T-cell (primary cell): ENCODE results near the gene PCDHGA2. TPM values are rescaled to one million over a fixed set of nuclear protein-coding genes. Genes with fewer than 3 reads are reported as not detected.
"Not testable (repeated sequence)": the region's sequence is repeated elsewhere in the genome, so short reads cannot be mapped to it uniquely, and the experiment has no call there.

ENCODE experiments used
- ATAC-seq, 4 experiments: fragments of 200-7000 bp in 3 of 4; fragments of 150-1000 bp in 1 of 4; cut with Tn5 transposase; replicated peaks in 1 of 4; 1 replicate in 3 of 4; 2 replicates in 1 of 4; pipeline ENCODE4 v1.10.0; 2021; ENCODE audit warnings: moderate library complexity in 3 of 4, mild to moderate bottlenecking in 2 of 4, moderate number of reproducible peaks in 1 of 4
- CTCF ChIA-PET, 2 donors: fragments of 300-600 bp; sonication (Branson Sonifier 250); formaldehyde crosslinking; loops; one replicate each; lab custom pipeline; 2022; ENCODE audit warnings: antibody characterized with exemption in 2 of 2; lab: Charles Lee
- POLR2A ChIA-PET, 2 donors: fragments of 300-600 bp; sonication (Branson Sonifier 250); formaldehyde crosslinking; loops; one replicate each; lab custom pipeline; 2022; ENCODE audit warnings: antibody characterized with exemption in 2 of 2; lab: Charles Lee
- DNase-seq, 35 experiments: peaks; one replicate each; pipeline versions ENCODE4 v3.0.0 to v3.0.0-alpha.2; 2013 to 2023
- H3K27ac ChIP-seq: one replicate; pipeline ENCODE4 v1.5.1; 2013; ENCODE audit warnings: low read length
- H3K27me3 ChIP-seq, 2 experiments: replicated peaks in 1 of 2; 1 replicate in 1 of 2; 2 replicates in 1 of 2; pipeline versions ENCODE4 v1.6.1 to v1.7.0; 2013; ENCODE audit warnings: low read length in 1 of 2, mixed read lengths in 1 of 2; ENCODE audit not compliant: control insufficient read depth in 2 of 2, insufficient read depth in 2 of 2; ENCODE audit errors: extremely low read depth in 1 of 2
- H3K36me3 ChIP-seq, 2 donors: 1 replicate in 1 of 2; 2 replicates in 1 of 2; pipeline versions ENCODE4 v1.6.1 to v1.7.0; 2013; ENCODE audit warnings: low read length in 1 of 2; ENCODE audit not compliant: control insufficient read depth in 2 of 2, insufficient read depth in 1 of 2; ENCODE audit errors: extremely low read depth in 1 of 2
- H3K4me1 ChIP-seq, 2 experiments: 1 replicate in 1 of 2; 2 replicates in 1 of 2; pipeline versions ENCODE4 v1.6.1 to v1.7.0; 2013; ENCODE audit warnings: low read length in 2 of 2, mixed read lengths in 1 of 2; ENCODE audit not compliant: insufficient read depth in 2 of 2, control insufficient read depth in 1 of 2; ENCODE audit errors: extremely low read depth in 1 of 2
- H3K4me3 ChIP-seq, 2 donors: 1 replicate in 1 of 2; 2 replicates in 1 of 2; pipeline versions ENCODE4 v1.5.1 to v1.7.0; 2013; ENCODE audit warnings: mild to moderate bottlenecking in 2 of 2, low read length in 1 of 2, moderate library complexity in 1 of 2; ENCODE audit not compliant: control insufficient read depth in 1 of 2; ENCODE audit errors: extremely low read depth in 1 of 2
- H3K9me3 ChIP-seq: 2 replicates; pipeline ENCODE4 v1.7.0; 2013
- H3K27ac Mint-ChIP-seq, 2 donors: one replicate each; pipeline ENCODE4 v1.8.0; 2020 to 2021; ENCODE audit warnings: mild to moderate bottlenecking in 2 of 2, mixed read lengths in 2 of 2
- H3K27me3 Mint-ChIP-seq, 2 donors: one replicate each; pipeline ENCODE4 v1.8.0; 2021 to 2022; ENCODE audit warnings: mixed read lengths in 2 of 2
- H3K36me3 Mint-ChIP-seq: one replicate; pipeline ENCODE4 v1.8.0; 2021; ENCODE audit warnings: mixed read lengths
- H3K4me1 Mint-ChIP-seq, 3 donors: one replicate each; pipeline ENCODE4 v1.8.0; 2020 to 2022; ENCODE audit warnings: mixed read lengths in 3 of 3, mild to moderate bottlenecking in 1 of 3
- H3K4me3 Mint-ChIP-seq, 3 donors: one replicate each; pipeline ENCODE4 v1.8.0; 2020 to 2022; ENCODE audit warnings: mild to moderate bottlenecking in 3 of 3, mixed read lengths in 3 of 3, moderate library complexity in 3 of 3
- H3K9me3 Mint-ChIP-seq, 3 donors: one replicate each; pipeline ENCODE4 v1.8.0; 2020 to 2022; ENCODE audit warnings: mixed read lengths in 3 of 3
- WGBS: methylation state at CpG from one replicate; pipeline ENCODE4 v1.1.5; 2013; ENCODE audit warnings: missing lambda C conversion rate; ENCODE audit not compliant: insufficient coverage; 5-methylcytosine and 5-hydroxymethylcytosine counted together
- total RNA-seq, 35 experiments: library from RNA in 6 of 35; stranded (reverse) in 6 of 35; fragments of 120-200 nt in 1 of 35; gene quantifications; one replicate each; pipeline versions ENCODE4 v1.2.1 to v1.2.4 and lab custom pipeline; 2013 to 2026

Gene PCDHGA2
- total RNA-seq (under 1 TPM in 2 of 5 donors, not detected in 3; 0.13 to 0.15 TPM), total RNA-seq (lab: John Stamatoyannopoulos, UW) (0 to 0.27 (median 0.04) reads per million in 29 experiments)
- 0.07 TPM for total RNA-seq (2013)

- Mint-ChIP-seq H3K4me1 (peaks cover 0 to 2% (median 0%) of the 10 kb centered on the region in 3 donors), H3K36me3 (peaks cover 17% of the 10 kb centered on the region), H3K27ac (no peak within 1 kb of the TSS), H3K9me3 (peaks cover 21 to 59% (median 51%) of the 10 kb centered on the region in 3 donors), H3K27me3 (peaks cover 67 to 85% of the 10 kb centered on the region in 2 donors), H3K4me3 (peak within 1 kb of the TSS in 2 of 3 donors; percentile 19 to 49)
- ATAC-seq (no peak), DNase-seq (peak in 1 of 35 experiments; percentile 18)
- H3K27me3 ChIP-seq, result peaks cover 5 to 35% of the 10 kb centered on the region in 2 experiments
- peak within 1 kb of the TSS in 1 of 2 donors; percentile 17 for H3K4me3 ChIP-seq
- no peaks in the 10 kb centered on the region for H3K4me1 ChIP-seq
- POLR2A ChIA-PET, result no interaction called here
- no peaks in the 10 kb centered on the region for H3K36me3 ChIP-seq
- H3K9me3 ChIP-seq, result peaks cover 9% of the 10 kb centered on the region
- no peak within 1 kb of the TSS for H3K27ac ChIP-seq
- CTCF ChIA-PET, result interaction anchor here (0.6 to 1.4 kb wide), 5 partner anchors 9 to 1472 kb away, joined by 3 read pairs; no protein-coding TSS in a partner anchor
- 27% methylated on average over 21 of the region's 27 CpGs for WGBS
These were observed at the start of gene PCDHGA2 for GRCh38 chr5:141338538-141339306. TSS of gene PCDHGA2 (plus strand) at chr5:141338760.

- Mint-ChIP-seq H3K36me3 (peaks cover 61% of the 10 kb centered on the region), H3K4me1 (no peaks in the 10 kb centered on the region), H3K27ac (no peak overlapping the region), H3K4me3 (no peak overlapping the region), H3K27me3 (no peaks in the 10 kb centered on the region), H3K9me3 (peaks cover 20 to 74% (median 56%) of the 10 kb centered on the region in 3 donors)
- POLR2A ChIA-PET, result no interaction called here
- Histone ChIP-seq H3K27me3 (no peaks in the 10 kb centered on the region), H3K9me3 (peaks cover 9% of the 10 kb centered on the region), H3K36me3 (no peaks in the 10 kb centered on the region), H3K4me3 (no peak overlapping the region), H3K4me1 (no peaks in the 10 kb centered on the region), H3K27ac (no peak overlapping the region)
- DNase-seq (no peak), ATAC-seq (no peak)
- CTCF ChIA-PET, result no interaction called here
- WGBS, result 94% methylated on average over 3 of the region's 4 CpGs
These were observed 40.2 kb upstream of the PCDHGA2 start for GRCh38 chr5:141298376-141298775.

GRCh38 chr5:141303756-141304155, 34.8 kb upstream of the PCDHGA2 start, which contains the start of gene SLC25A2:
TSS of gene SLC25A2 (minus strand) at chr5:141304049. CDS start at chr5:141303865, 184 bp downstream.
- peaks cover 14 to 59% (median 43%) of the 10 kb centered on the region in 3 donors for H3K9me3 Mint-ChIP-seq
- H3K27ac Mint-ChIP-seq, result no peak within 1 kb of the TSS
- ChIA-PET CTCF (no interaction called here), POLR2A (no interaction called here)
- no peak for ATAC-seq
- no peaks in the 10 kb centered on the region for H3K4me1 Mint-ChIP-seq
- Histone ChIP-seq H3K27me3 (no peaks in the 10 kb centered on the region), H3K4me1 (no peaks in the 10 kb centered on the region), H3K27ac (no peak within 1 kb of the TSS), H3K4me3 (peak within 1 kb of the TSS in 1 of 2 donors; percentile 50), H3K9me3 (peaks cover 8% of the 10 kb centered on the region), H3K36me3 (no peaks in the 10 kb centered on the region)
- H3K36me3 Mint-ChIP-seq, result peaks cover 40% of the 10 kb centered on the region
- 79% methylated on average over 24 of the region's 36 CpGs for WGBS
- H3K4me3 Mint-ChIP-seq, result no peak within 1 kb of the TSS
- H3K27me3 Mint-ChIP-seq, result no peaks in the 10 kb centered on the region
- DNase-seq, result no peak

GRCh38 chr5:141306630-141307029, 31.9 kb upstream of the PCDHGA2 start:
- CTCF ChIA-PET, result no interaction called here

GRCh38 chr5:141313711-141314110, 24.8 kb upstream of the PCDHGA2 start:
- peaks cover 24% of the 10 kb centered on the region for H3K9me3 ChIP-seq
- no peaks in the 10 kb centered on the region for H3K27me3 ChIP-seq
- no peak overlapping the region for H3K4me3 ChIP-seq
- H3K27ac Mint-ChIP-seq, result no peak overlapping the region
- POLR2A ChIA-PET, result no interaction called here
- DNase-seq, result no peak
- no peak overlapping the region for H3K4me3 Mint-ChIP-seq
- CTCF ChIA-PET, result no interaction called here
- no peak overlapping the region for H3K27ac ChIP-seq
- H3K9me3 Mint-ChIP-seq, result peaks cover 23 to 64% (median 61%) of the 10 kb centered on the region in 3 donors
- peaks cover under 1 to 2% of the 10 kb centered on the region in 2 donors for H3K36me3 ChIP-seq
- no peaks in the 10 kb centered on the region for H3K27me3 Mint-ChIP-seq
- peaks cover 62% of the 10 kb centered on the region for H3K36me3 Mint-ChIP-seq
- H3K4me1 ChIP-seq, result no peaks in the 10 kb centered on the region
- no peak for ATAC-seq
- peaks cover 9 to 12% (median 11%) of the 10 kb centered on the region in 3 donors for H3K4me1 Mint-ChIP-seq

More at GRCh38 chr5:141306630-141307029, 31.9 kb upstream of the PCDHGA2 start:
- no peak overlapping the region for H3K27ac ChIP-seq
- Mint-ChIP-seq H3K9me3 (peaks cover 17 to 64% (median 42%) of the 10 kb centered on the region in 3 donors), H3K27me3 (no peaks in the 10 kb centered on the region), H3K36me3 (peaks cover 45% of the 10 kb centered on the region), H3K4me1 (no peaks in the 10 kb centered on the region), H3K4me3 (no peak overlapping the region), H3K27ac (no peak overlapping the region)
- H3K27me3 ChIP-seq, result no peaks in the 10 kb centered on the region
- ATAC-seq (no peak), DNase-seq (no peak)
- POLR2A ChIA-PET, result no interaction called here
- no peak overlapping the region for H3K4me3 ChIP-seq
- H3K4me1 ChIP-seq, result no peaks in the 10 kb centered on the region
- H3K36me3 ChIP-seq, result peaks cover 0 to 2% of the 10 kb centered on the region in 2 donors
- no CpG with 5 or more reads among the region's 1 CpG for WGBS
- peaks cover 8% of the 10 kb centered on the region for H3K9me3 ChIP-seq

- H3K27ac Mint-ChIP-seq, DNase-seq, H3K27ac ChIP-seq, H3K4me3 ChIP-seq, H3K27me3 ChIP-seq, H3K27me3 Mint-ChIP-seq, H3K4me3 Mint-ChIP-seq, POLR2A ChIA-PET, ATAC-seq: not testable (repeated sequence)
- H3K36me3 ChIP-seq, result peaks cover 4 to 11% of the 10 kb centered on the region in 2 donors
- CTCF ChIA-PET, result interaction anchor here (0.7 to 1.4 kb wide), 2 partner anchors 75 to 289 kb away, joined by 3 read pairs; no protein-coding TSS in a partner anchor
- H3K36me3 Mint-ChIP-seq, result peaks cover 70% of the 10 kb centered on the region
- peaks cover 33% of the 10 kb centered on the region for H3K9me3 ChIP-seq
- 100% methylated on average over 1 of the region's 4 CpGs for WGBS
- peaks cover 31 to 38% (median 35%) of the 10 kb centered on the region in 3 donors for H3K4me1 Mint-ChIP-seq
- H3K4me1 ChIP-seq, result peaks cover 2 to 19% of the 10 kb centered on the region in 2 experiments
- H3K9me3 Mint-ChIP-seq, result peaks cover 29 to 61% (median 58%) of the 10 kb centered on the region in 3 donors
These were observed 21.6 kb upstream of the PCDHGA2 start for GRCh38 chr5:141316963-141317362.
